ENCODE measurements around the gene KCNK4. TPM values are rescaled to one million over a fixed set of nuclear protein-coding genes. Genes with fewer than 3 reads are reported as not detected.

KCNK4 gene
- polyA plus RNA-seq, 1 donor (not counting 4 experiments of a cell fraction or from before 2014, with no cell fraction given), result not detected

GRCh38 chr11:64348383-64349024 is 57.4 kb downstream of the KCNK4 start:
- Histone ChIP-seq H3K27me3 (ENCODE audit: control insufficient read depth, extremely low read depth, insufficient read depth, low read length) (no peaks in the 10 kb centered on the region), H4K20me1 (ENCODE audit: control insufficient read depth, extremely low read depth, insufficient read depth, low read length) (no peaks in the 10 kb centered on the region), H3K4me3 (ENCODE audit: control insufficient read depth in 2 of 3, extremely low read depth in 1 of 3, insufficient read depth in 2 of 3, low read depth in 1 of 3, low read length in 3 of 3) (no peak overlapping the region), H3K79me2 (ENCODE audit: control insufficient read depth, insufficient read depth, low read length) (no peaks in the 10 kb centered on the region), H3K9me1 (ENCODE audit: control insufficient read depth, extremely low read depth, insufficient read depth, low read length) (no peaks in the 10 kb centered on the region), H3K9ac (ENCODE audit: control insufficient read depth, extremely low read depth, insufficient read depth, low read length) (no peak overlapping the region), H3K4me1 (ENCODE audit: control insufficient read depth, extremely low read depth, insufficient read depth, low read length) (peaks cover 22% of the 10 kb centered on the region), H3K4me2 (ENCODE audit: control insufficient read depth, extremely low read depth, insufficient read depth, low read depth, low read length) (peak overlapping the region; percentile 32), H2AFZ (ENCODE audit: control insufficient read depth, low read length) (no peak overlapping the region), H3K36me3 (ENCODE audit: control insufficient read depth in 2 of 2, extremely low read depth in 1 of 2, insufficient read depth in 2 of 2, low read length in 2 of 2) (no peaks in the 10 kb centered on the region), H3K27ac (ENCODE audit: control insufficient read depth, insufficient read depth, low read length) (peak overlapping the region; percentile 36), H3K9me3 (ENCODE audit: control insufficient read depth, low read depth, low read length) (no peaks in the 10 kb centered on the region)
- FAIRE-seq, result peak; percentile 57
- no peak for DNase-seq (ENCODE audit: low read depth, low spot score)
- no peak for TF ChIP-seq CTCF (optimal IDR thresholded peaks at IDR 0.05 in 1 of 3, IDR thresholded peaks at IDR 0.05 in 1 of 3, conservative IDR thresholded peaks at IDR 0.05 in 1 of 3; ENCODE audit: extremely low read depth in 1 of 3, insufficient read depth in 2 of 3, low read length in 3 of 3)
- dilution Hi-C loops (cut with MboI; ENCODE audit: extremely low pct_ligation_motif_present, low sequenced_read_pairs), result no loop called here

GRCh38 chr11:64349025-64349387 is 57.9 kb downstream of the KCNK4 start:
- H3K9ac ChIP-seq (ENCODE audit: control insufficient read depth, extremely low read depth, insufficient read depth, low read length), result no peak overlapping the region
- H3K9me3 ChIP-seq (ENCODE audit: control insufficient read depth, low read depth, low read length), result no peaks in the 10 kb centered on the region
- H3K4me3 ChIP-seq (ENCODE audit: control insufficient read depth in 2 of 3, extremely low read depth in 1 of 3, insufficient read depth in 2 of 3, low read depth in 1 of 3, low read length in 3 of 3), result no peak overlapping the region
- FAIRE-seq, result no peak
- H3K36me3 ChIP-seq (ENCODE audit: control insufficient read depth in 2 of 2, extremely low read depth in 1 of 2, insufficient read depth in 2 of 2, low read length in 2 of 2), result no peaks in the 10 kb centered on the region
- H3K27ac ChIP-seq (ENCODE audit: control insufficient read depth, insufficient read depth, low read length), result no peak overlapping the region
- dilution Hi-C loops (cut with MboI; ENCODE audit: extremely low pct_ligation_motif_present, low sequenced_read_pairs), result no loop called here
- no peaks in the 10 kb centered on the region for H3K9me1 ChIP-seq (ENCODE audit: control insufficient read depth, extremely low read depth, insufficient read depth, low read length)
- DNase-seq (ENCODE audit: low read depth, low spot score), result no peak
- no peak overlapping the region for H2AFZ ChIP-seq (ENCODE audit: control insufficient read depth, low read length)
- no peaks in the 10 kb centered on the region for H4K20me1 ChIP-seq (ENCODE audit: control insufficient read depth, extremely low read depth, insufficient read depth, low read length)
- H3K4me2 ChIP-seq (ENCODE audit: control insufficient read depth, extremely low read depth, insufficient read depth, low read depth, low read length), result no peak overlapping the region
- no peaks in the 10 kb centered on the region for H3K79me2 ChIP-seq (ENCODE audit: control insufficient read depth, insufficient read depth, low read length)
- peaks cover 22% of the 10 kb centered on the region for H3K4me1 ChIP-seq (ENCODE audit: control insufficient read depth, extremely low read depth, insufficient read depth, low read length)
- TF ChIP-seq CTCF (optimal IDR thresholded peaks at IDR 0.05 in 1 of 3, IDR thresholded peaks at IDR 0.05 in 1 of 3, conservative IDR thresholded peaks at IDR 0.05 in 1 of 3; ENCODE audit: extremely low read depth in 1 of 3, insufficient read depth in 2 of 3, low read length in 3 of 3) (no peak), EZH2 (IDR thresholded peaks at IDR 0.05; ENCODE audit: low read length) (no peak)
- no peaks in the 10 kb centered on the region for H3K27me3 ChIP-seq (ENCODE audit: control insufficient read depth, extremely low read depth, insufficient read depth, low read length)
